Gastrocnemius medialis (tissue), 4 donors: ENCODE results near the gene CCL28.

Experiments used
- CTCF ChIP-seq, 5 experiments: fragments of 450-650 bp in 3 of 5; fragments of 200-600 bp in 2 of 5; sonication (generic) in 2 of 5; IDR thresholded peaks in 4 of 5; conservative IDR thresholded peaks in 1 of 5; 1 replicate in 4 of 5; 2 replicates in 1 of 5; pipeline ENCODE4 v1.5.1; 2016 to 2019; ENCODE audit warnings: antibody characterized with exemption in 5 of 5, mild to moderate bottlenecking in 3 of 5, moderate library complexity in 3 of 5
- POLR2A ChIP-seq, 2 donors: fragments of 450-650 bp; IDR thresholded peaks; one replicate each; pipeline ENCODE4 v1.6.1; 2017; ENCODE audit warnings: antibody characterized with exemption in 2 of 2, mild to moderate bottlenecking in 2 of 2, moderate library complexity in 2 of 2

- TF ChIP-seq CTCF (IDR thresholded peaks at IDR 0.05 in 4 of 5, conservative IDR thresholded peaks at IDR 0.05 in 1 of 5) (no peak), POLR2A (IDR thresholded peaks at IDR 0.05) (no peak)
Measured at GRCh38 chr5:43367453-43367852, 44.7 kb downstream of the CCL28 start.
